AG04449 (cell line): ENCODE data around the gene MAGEB5.

Experiments used
- CTCF ChIA-PET: fragments of 350-600 bp; formaldehyde crosslinking; extraction: SDS; loops from one replicate; lab custom pipeline; 2021; ENCODE audit warnings: antibody characterized with exemption; lab: Yijun Ruan, JAX
- POLR2A ChIA-PET: fragments of 400-600, 350-600 bp; formaldehyde crosslinking; extraction: SDS; loops from one replicate; lab custom pipeline; 2020; ENCODE audit warnings: antibody characterized with exemption, inconsistent platforms; lab: Yijun Ruan, JAX
- DNase-seq: peaks from one replicate; pipeline ENCODE4 v3.0.0-alpha.2; 2010; ENCODE audit warnings: low read depth, low spot score
- H3K4me3 ChIP-seq: 2 replicates; pipeline ENCODE4 v1.5.1; 2011; ENCODE audit warnings: low read depth, mild to moderate bottlenecking, control low read depth, low read length
- TF ChIP-seq, protein P1 (sequence below): IDR thresholded peaks from one replicate; pipeline ENCODE4 v1.5.1; 2011; ENCODE audit warnings: mild to moderate bottlenecking, moderate library complexity, low read length, control low read depth, inconsistent platforms; ENCODE audit not compliant: insufficient read depth; ENCODE audit errors: missing control alignments

Gene MAGEB5

DNA sequence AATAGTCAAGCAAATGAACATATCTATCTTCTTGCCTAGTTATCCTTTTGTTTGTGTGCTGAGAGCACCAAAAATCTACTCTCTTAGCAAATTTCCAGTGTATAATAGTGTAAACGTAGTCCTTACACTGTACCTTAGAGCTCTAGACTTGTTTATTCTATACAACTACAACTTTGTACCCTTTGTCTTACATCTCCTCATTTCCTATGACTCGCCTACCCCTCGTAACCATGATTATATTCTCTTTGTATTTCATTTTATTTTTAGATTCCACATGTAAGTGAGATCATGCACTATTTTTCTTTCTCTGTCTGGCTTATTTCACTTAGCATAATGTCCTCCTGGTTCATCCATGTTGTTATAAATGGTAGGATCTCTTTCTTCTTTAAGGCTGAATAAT lies 37.6 kb downstream of the MAGEB5 start:
- CTCF ChIA-PET = no interaction called here
- no peak overlapping the region for H3K4me3 ChIP-seq
- no peak for DNase-seq
- POLR2A ChIA-PET = no interaction called here
- TF ChIP-seq, protein P1, sequence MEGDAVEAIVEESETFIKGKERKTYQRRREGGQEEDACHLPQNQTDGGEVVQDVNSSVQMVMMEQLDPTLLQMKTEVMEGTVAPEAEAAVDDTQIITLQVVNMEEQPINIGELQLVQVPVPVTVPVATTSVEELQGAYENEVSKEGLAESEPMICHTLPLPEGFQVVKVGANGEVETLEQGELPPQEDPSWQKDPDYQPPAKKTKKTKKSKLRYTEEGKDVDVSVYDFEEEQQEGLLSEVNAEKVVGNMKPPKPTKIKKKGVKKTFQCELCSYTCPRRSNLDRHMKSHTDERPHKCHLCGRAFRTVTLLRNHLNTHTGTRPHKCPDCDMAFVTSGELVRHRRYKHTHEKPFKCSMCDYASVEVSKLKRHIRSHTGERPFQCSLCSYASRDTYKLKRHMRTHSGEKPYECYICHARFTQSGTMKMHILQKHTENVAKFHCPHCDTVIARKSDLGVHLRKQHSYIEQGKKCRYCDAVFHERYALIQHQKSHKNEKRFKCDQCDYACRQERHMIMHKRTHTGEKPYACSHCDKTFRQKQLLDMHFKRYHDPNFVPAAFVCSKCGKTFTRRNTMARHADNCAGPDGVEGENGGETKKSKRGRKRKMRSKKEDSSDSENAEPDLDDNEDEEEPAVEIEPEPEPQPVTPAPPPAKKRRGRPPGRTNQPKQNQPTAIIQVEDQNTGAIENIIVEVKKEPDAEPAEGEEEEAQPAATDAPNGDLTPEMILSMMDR = no peak

DNA sequence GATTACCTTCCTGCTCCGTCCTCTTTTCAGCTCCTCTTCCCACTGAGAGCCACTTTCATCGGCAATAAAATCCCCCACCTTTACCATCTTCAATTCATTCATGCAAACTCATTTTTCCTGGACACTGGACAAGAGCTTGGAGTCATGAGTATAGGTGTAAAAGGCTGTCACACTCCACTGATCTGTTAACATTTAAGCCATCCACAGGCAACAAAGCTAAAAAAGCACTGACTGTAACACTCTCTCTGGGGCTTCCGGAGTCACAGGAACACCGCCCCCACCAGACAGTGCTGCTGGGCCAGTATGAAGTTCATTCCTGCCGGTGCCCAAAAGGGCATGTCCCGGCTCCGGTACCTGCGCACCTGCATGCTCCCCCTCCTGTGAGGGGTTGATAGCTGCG lies 38.5 kb downstream of the MAGEB5 start:
- no peak overlapping the region for H3K4me3 ChIP-seq
- DNase-seq = no peak
- TF ChIP-seq, protein P1 = no peak
- ChIA-PET CTCF (no interaction called here), POLR2A (no interaction called here)

DNA sequence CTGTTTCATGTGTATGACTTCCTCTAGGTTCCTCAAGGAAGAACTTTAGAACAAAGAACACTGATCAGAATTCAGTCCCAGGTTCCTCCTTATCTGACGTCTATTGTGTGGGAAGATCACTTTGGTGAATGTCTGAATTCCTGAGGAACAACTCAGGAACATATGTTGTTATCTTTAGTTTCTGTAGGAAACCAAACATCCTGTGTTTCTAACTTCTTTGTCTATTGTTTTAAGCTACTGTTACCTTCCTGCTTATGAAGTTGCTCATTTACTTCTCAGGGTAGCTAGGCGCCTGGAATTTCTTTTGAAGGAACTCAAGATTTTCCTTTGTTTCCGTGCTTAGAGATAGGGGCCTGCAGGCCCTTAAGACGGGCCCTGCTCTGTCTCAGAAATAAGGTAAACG lies 46.2 kb downstream of the MAGEB5 start:
- TF ChIP-seq, protein P1 = no peak
- no peak overlapping the region for H3K4me3 ChIP-seq
- ChIA-PET CTCF (no interaction called here), POLR2A (no interaction called here)
- no peak for DNase-seq
